Ureter (tissue), 1 donor: Measurements from ENCODE around the gene PLEKHG4. TPM values are rescaled to one million over a fixed set of nuclear protein-coding genes. Genes with fewer than 3 reads are reported as not detected.

Source experiments
- DNase-seq: peaks from one replicate; pipeline ENCODE4 v3.0.0-alpha.2; 2020; ENCODE audit warnings: low spot score
- total RNA-seq: library from RNA; stranded (reverse); gene quantifications from one replicate; pipeline ENCODE4 v1.2.4, GENCODE V29; 2023
- donor health status: DM: yes; HTN: yes; CAD: no.

The PLEKHG4 gene, protein sequence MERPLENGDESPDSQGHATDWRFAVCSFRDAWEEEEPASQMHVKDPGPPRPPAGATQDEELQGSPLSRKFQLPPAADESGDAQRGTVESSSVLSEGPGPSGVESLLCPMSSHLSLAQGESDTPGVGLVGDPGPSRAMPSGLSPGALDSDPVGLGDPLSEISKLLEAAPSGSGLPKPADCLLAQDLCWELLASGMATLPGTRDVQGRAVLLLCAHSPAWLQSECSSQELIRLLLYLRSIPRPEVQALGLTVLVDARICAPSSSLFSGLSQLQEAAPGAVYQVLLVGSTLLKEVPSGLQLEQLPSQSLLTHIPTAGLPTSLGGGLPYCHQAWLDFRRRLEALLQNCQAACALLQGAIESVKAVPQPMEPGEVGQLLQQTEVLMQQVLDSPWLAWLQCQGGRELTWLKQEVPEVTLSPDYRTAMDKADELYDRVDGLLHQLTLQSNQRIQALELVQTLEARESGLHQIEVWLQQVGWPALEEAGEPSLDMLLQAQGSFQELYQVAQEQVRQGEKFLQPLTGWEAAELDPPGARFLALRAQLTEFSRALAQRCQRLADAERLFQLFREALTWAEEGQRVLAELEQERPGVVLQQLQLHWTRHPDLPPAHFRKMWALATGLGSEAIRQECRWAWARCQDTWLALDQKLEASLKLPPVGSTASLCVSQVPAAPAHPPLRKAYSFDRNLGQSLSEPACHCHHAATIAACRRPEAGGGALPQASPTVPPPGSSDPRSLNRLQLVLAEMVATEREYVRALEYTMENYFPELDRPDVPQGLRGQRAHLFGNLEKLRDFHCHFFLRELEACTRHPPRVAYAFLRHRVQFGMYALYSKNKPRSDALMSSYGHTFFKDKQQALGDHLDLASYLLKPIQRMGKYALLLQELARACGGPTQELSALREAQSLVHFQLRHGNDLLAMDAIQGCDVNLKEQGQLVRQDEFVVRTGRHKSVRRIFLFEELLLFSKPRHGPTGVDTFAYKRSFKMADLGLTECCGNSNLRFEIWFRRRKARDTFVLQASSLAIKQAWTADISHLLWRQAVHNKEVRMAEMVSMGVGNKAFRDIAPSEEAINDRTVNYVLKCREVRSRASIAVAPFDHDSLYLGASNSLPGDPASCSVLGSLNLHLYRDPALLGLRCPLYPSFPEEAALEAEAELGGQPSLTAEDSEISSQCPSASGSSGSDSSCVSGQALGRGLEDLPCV
- total RNA-seq, result 10.3 TPM

DNA sequence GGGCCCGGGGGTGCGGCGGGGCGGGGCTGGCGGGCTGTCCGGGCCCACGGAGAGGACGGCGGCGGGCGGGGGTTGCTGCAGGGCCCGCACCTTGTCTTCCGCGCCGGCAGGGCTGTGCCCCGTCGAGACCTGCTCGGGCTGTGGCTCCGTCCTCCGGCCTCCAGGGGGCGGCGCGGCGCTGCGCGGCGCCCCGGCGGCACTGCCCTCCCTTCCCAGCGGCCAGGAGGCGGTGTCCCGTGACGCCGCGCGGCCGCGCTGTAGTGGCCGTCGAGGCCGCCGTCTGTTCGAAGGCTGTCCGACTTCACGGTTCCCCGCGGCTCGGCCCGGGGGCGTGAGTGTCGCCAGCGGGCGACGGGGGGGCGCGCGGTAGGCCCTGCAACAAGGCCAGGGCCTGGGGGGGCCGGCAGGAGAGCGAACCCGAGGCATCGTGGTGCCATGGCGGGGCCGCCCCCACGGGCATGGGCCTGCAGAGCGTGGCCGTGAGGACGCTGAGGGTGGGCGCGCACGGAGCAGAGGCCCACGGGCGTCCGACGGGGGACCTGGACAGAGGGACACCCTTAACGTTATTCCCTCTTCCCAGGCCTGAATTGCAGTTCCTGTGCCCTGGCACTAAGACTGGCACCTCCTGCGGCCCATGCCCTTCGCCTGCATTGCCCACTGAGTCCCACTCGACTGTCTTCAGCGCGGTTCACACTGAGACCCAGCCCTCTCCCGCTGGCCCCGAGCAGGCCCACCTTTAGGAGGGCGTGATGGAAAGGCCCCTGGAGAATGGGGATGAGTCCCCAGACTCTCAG is at the start of gene PLEKHG4:
PLEKHG4 (plus strand) TSS at position 237 of the 794 bp plus-strand sequence; CDS start at position 750, 513 bp downstream.
- peak; percentile 70 for DNase-seq

DNA sequence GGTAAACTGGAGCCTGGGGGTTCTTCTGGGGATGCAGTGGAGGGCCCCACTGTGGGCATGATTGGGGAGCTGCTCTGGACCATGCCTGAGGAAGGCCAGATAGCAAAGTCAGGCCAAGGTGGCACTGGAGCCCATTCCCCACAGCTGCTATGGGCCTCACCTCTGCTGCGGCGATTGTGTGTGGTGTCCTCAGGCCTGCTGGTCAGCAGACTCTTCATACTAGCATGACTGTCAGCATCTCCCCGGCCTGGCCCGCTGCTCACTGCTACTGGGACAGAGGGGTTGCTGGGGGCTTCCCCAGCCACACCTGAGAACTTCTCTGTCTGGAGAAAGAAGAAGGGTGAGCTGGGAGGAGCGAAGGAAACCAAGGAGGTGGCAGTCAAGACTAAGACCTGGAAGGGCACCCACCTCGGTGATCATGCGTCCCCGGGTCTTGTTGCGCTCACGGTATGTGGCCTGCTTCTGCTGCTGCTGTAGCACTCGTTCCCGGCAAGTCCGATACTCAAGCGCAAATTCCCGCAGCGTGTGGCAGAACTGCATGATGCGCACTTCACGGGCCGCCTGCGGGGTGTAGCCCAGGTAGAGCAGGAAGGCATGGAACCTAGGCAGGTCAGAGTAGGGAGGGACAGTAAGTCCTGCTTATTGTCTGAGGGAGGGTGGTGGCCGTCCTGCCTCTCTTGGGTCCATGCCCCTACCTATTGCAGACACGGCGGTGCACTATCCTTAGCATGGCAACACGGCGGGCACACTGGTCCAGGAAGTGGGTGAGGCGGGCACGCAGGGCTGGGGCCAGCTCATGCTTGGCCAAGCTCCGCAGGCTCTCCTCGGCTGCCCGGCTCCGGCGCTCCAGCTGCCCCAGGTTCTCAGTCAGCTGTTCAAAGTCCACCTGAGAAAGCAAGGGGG is 49.2 kb upstream of the PLEKHG4 start:
- DNase-seq, result no peak

DNA sequence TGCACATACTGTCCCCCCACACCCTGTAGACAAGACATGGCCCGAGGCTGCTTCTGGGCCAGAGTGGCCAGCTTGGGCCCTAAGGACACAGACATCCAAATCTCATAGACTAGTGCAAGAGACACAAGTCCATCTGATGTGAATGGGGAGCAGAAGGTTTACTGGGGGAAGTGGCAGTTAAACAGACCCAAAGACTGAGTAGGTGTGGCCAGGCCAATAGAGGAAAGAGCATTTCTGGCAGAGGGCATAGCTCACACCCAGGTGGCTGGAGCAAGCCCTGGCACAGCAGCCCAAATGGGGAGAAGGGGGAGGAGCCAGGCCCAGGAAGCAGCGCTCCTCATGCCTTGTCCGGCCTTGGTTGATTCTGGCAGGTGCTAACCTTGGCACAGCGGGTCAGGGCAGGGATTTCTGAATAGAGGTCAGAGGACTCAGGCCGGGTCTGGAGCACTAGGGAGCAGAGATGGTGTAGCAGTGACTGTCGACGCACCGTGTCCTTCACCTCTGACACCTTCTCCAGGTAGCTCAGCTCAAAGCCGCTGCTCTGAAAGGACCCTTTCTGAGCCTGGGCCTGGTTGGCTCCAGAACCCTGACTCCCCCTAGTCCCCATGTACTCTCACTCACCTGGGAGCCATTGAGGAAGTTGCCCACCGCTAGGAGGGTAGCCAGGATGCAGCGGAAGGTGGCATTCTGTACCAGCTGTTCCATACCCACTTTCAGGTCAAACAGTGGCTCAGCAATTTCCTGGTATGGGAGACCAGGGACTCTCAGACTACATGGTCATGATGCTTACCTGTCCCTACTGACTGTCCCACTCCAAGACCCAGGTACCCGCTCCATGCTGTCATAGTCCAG is 48.3 kb upstream of the PLEKHG4 start:
- no peak for DNase-seq

DNA sequence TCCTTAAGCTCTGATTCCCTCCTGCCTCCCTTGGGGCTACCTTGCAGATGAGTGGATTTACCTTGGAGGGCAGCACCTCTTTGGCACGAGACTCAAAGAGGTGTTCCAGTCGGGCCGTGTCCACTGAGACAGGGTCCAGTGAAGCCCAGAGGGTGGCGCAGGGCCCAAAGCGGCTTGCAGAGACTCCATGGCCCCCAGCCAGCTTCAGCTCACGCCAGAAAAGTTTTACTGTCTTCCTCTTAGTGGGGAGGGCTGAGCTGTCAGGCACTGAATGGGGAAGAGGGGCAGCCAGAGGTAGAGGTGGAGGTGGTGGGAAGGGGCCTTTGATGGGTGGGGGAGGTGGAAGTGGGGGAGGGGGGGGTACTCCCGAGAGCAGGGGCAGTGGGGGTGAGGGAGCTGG is 45.7 kb upstream of the PLEKHG4 start:
- no peak for DNase-seq

DNA sequence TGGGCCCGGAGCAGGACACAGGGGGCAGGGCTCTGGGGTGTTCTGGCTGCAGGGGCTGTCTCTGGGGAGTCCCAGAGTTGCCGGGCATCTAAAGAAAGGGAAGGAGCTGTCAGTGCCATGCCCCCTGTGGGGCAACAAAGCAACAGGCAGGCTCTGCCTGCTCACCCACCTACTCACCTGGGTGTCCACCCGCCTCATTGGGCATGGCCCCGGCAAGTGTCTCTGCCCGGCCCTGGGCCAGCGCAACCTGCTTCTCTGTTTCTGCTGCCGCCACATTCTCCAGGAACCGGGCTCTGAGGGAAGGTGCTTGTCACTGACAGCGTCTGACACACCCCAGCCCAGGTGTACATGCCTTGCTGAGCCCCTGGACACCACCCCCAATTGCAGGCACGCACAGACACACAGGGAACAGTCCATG is 45.1 kb upstream of the PLEKHG4 start:
- DNase-seq, result no peak

DNA sequence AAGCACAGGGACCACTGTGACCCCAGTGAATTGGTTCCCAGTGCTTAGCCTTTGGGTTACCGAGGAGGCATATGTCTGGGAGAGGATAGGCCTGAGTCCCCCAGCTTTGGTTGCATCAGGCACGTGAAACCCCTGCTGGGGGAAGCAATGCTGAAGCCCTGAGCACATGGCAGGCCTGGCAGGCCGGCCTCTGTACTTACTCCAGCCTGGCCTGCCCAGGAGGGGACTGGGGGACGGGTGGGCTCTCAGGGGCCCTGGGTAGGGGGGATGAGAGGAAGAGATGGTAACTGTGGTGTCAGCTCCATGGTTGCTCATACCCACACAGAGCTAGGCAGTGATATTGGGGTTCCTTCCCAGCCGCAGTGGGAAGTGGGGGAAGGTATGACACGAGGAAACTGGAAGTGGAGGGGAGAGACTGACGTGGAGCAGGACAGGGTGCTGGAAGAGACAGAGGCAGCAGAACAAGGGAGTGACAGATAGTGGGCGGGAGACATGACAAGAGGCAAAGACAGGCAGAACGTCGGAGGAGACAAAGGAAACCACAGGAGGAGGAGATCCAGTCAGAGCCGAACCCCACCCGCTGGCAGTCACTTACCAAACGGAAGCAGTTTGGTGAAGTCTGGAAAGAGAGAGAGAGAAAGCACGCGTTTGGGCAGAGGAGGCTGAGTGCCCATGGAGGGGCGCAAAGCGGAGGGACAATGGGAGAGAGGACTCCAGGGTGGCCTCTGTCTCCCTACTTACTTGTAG is 43.3 kb upstream of the PLEKHG4 start:
- DNase-seq, result no peak

DNA sequence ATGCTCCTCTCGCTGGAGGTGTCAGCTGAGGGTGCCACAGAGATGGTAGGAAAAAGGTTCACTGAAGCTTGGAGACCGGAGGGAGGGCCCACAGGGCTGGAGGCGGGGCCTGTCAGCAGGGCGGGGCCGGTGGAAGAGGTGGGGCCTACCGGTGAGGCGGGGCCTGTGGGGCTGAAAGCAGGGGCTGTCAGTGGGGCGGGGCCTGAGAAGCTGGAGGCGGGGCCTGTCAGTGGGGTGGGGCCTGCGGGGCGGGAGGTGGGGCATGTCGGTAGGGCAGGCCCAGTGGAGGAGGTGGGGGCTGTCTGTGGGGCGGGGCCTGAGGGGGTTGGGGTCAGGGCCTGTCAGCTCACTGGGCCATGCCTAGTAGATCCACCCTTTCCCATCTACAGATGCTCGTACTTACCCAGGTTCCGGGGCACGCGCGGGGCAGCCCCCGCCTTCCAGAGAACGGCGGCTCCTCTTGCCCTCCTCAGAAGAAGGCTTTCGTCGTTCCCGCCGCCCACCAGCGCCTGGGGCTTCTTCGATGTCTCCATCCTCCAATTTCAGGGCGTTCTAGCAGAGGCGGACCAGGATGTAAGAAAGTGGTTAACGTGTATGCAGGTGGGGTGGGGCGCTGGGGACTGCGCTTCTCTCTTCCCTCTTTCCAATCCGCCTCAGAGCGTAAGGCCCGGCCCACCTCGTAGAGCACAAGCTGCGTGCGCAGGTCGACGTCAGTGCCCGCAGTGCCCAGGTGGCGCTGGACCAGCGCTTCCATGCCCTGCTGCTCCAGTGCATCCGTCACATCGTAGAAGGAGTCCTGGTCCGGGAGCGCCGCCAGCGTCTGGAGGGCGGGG is 42.6 kb upstream of the PLEKHG4 start:
- DNase-seq, result no peak

DNA sequence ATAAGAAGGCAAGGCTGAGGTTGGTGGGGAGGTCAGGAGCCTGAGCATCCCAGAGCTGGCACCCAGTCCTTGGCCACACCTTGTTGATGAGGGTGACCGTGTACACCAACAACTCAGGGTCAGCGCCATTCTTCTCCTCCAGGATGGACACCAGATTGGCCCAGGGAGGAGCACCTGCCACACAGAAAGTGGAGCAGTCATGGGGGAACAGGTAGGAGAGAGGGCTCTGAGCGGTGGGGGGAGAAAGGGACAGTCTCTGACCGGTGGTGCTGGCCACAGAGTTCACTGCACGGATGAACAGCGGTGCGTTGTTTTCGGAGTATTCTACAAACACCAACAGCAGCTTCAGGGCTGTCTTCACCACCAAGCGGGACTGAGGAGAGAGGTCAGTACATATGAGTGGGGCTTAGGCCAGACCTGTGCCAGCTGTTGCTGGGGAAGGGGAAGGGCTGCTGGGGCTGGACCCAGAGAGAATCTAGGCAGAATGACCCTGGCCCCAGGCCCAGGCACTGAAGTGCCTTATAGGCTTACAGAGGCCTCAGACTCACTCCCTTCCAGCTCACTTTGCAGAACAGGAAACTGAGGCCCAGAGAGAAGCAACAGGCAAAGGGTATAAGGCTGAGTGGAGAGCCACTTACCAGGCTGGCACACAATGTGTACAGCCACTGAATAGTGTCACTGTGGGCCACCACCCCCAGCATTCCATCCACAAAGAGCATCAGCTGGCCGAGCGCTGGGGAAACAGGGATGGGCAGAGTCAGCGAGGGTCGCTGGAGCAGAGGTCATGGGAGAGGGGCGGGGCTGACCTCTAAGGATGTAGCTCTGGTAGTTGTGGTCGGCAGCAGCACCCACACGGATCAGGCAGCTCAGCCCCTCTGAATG is 41.7 kb upstream of the PLEKHG4 start:
- DNase-seq, result no peak

DNA sequence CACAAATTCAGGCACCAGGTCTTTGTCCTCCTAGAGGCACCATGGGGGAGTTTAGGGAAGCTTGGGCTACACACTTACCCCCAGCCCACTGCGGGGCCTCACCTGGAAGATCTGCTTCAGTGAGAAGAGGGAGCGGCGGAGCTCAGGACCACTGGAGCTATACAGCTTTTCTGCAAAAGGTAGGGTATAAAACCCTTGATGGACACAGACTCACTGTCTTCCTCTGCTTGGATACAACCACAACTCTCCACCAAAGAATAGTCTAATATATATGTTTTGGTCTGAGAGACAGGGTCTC is 41.1 kb upstream of the PLEKHG4 start:
- no peak for DNase-seq

DNA sequence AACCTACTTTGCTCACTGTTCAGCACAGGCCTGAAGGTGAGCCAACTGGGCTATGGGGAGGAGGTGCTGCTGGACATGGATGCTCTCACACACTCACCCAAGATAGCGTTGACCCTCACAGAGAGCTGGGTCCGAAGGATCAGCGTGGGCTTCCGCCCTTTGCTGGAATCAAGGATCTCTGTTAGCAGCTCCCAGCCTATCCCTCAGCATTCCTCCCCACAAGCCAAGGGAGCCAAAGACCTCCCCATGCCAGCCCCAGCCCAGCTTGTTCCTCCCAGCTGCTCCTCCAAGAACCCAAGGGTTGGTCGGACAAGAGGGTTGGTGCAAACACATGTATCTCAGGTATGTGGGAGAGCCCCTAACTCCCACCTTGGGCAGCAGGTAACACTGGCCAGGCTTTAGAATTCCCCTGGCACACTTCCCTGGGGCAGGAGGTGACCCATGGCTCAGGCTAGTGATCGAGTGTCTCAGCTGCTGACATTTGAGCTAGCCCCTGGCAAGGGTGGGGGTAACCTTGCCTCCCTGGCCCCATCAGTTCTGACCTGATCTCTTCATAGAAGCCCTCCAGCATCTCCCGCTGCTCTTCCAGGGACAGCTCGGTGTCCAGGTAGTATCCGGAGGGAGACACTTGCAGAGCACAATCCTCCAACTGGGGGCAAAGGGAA is 40.4 kb upstream of the PLEKHG4 start:
- DNase-seq, result no peak

DNA sequence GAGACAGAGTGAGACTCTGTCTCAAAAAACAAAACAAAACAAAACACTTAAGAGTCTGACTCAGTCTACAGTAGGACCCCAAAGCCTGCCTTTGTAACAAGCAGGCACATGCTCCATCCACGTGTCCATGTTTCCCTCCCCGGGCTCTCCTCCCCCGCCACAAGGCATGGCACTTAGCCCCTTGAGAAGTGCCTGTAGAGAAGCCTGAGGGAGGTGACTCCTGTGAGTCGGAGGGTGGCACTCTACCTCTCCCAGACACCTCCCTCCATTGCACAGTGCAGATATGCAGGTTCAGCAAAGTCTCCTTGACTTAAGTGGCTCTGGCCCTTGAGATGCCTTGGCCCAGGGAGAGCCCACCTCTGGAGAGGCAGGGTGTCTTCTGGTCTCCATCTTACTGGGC is 38.8 kb upstream of the PLEKHG4 start:
- DNase-seq, result no peak

DNA sequence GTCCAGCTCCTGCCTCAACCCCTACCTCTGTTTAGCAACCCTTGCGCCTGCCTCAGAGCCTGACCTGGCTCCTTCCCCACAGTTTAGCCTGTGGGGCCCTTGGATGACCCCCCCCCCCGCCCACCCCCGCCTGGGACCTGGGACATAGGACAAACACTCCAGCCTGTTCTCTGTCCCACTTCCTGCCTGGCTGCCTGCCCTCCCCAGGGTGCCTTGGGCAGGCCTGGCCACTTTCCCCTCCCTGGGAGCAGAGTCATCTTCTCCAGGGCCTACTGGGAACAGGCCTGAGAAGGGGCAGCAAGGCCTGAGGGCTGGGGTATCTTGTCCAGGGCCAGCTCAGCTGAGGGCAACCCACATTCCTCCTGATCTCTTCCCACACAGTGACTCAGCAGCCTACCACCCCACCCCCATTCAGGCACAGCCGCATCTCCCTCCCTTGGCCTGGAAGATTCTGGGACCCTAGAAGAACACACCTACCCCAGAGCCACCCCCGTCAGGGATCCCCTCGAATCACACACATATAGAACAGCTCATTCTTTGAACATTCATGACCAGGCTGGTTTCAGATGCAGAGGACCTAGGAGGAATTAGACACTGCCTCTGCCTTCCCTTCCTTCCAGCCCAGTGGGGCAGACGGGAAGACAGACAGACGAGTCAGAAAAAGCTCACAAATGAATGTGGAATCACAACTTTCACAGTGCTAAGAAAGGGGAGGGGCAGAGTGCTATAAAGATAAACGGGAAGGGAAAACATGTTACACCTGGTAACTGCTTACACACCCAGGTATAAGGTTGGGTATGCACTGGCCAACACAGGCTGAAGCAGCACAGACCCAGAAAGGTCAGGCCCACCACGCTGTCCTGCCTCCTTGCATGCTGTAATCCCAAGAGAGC is 38.1 kb upstream of the PLEKHG4 start:
- no peak for DNase-seq

DNA sequence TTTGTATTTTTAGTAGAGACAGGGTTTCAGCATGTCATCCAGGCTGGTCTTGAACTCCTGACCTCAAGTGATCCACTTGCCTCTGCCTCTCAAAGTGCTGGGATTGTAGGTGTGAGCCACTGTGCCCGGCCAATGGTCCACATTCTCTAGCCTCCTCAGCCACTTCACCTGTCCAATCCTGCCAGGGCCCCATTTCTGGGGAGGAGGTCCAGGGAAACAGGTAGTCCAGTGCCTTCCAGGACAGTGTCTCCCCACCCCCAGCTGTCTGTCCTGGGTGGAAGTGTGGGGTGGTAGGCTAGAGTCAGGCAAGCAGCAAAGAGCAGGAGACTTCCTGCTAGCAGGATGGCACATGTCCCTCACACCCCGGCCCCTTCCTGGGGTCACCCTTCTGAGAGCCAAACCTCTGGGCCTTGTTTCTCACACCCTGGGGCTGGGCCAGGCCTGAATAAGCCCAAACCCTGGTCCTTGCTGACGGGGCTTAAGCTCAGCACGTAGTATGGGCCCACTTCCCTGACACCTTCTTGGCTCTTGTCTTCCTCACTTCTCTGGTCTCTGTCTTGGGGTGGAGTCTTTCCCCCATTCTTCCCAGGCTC is 37.1 kb upstream of the PLEKHG4 start:
- DNase-seq, result no peak

DNA sequence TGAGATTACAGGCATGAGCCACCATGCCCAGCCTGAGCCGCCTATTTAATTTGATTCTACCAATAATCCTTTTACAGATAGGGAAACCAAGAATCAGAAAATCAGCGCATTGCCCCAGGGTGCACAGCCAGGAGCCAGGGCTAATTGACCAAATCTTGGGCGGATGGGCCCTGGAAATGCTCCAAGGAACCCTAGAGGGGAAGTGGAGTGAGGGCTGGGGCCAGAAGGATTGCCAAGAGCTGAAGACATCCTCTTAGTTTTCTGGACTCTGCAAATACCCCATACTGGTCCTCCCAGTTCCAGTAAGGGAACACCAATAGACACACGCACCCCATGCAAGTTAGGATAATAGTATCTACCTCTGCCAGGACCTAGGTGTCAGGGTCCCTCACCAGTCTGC is 35.9 kb upstream of the PLEKHG4 start:
- DNase-seq, result no peak
